Memory B cell (primary cell): Measurements from ENCODE around the gene WDR64.

Experiments
- ATAC-seq: fragments of 150-1000 bp; cut with Tn5 transposase; 2 replicates; pipeline ENCODE4 v1.10.0; 2021; ENCODE audit warnings: low read depth, mild to moderate bottlenecking, moderate library complexity
- DNase-seq, 2 donors: peaks; one replicate each; pipeline ENCODE4 v3.0.0; 2022; ENCODE audit warnings: low spot score in 2 of 2
- H3K27ac Mint-ChIP-seq: one replicate; pipeline ENCODE4 v1.8.0; 2022; ENCODE audit warnings: mild to moderate bottlenecking, moderate library complexity, mixed read lengths
- H3K27me3 Mint-ChIP-seq: one replicate; pipeline ENCODE4 v1.8.0; 2022; ENCODE audit warnings: mixed read lengths
- H3K36me3 Mint-ChIP-seq: one replicate; pipeline ENCODE4 v1.8.0; 2022; ENCODE audit warnings: mild to moderate bottlenecking, mixed read lengths
- H3K4me1 Mint-ChIP-seq: one replicate; pipeline ENCODE4 v1.8.0; 2022; ENCODE audit warnings: mixed read lengths
- H3K4me3 Mint-ChIP-seq: one replicate; pipeline ENCODE4 v1.8.0; 2022; ENCODE audit warnings: mild to moderate bottlenecking, moderate library complexity, mixed read lengths
- H3K9me3 Mint-ChIP-seq: one replicate; pipeline ENCODE4 v1.8.0; 2022; ENCODE audit warnings: mixed read lengths

Gene WDR64

DNA sequence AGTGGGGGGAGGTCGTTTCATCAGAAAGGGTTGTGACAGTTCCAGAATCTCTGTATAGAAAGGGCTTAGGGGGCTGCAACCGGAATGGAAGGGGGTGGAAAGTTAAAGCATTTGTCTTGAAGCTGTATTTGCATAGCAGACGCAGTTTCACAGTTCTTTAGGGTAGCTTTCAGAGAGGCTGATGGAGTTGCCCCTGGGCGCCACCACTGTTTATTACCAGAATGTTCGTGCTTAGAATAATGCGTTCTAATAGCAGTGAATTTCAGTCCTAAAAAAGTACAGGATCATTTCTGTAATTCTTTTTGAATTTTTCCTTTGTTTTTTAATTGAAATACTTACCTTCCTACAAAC, 197.2 kb downstream of the WDR64 start:
- Mint-ChIP-seq H3K9me3 (no peaks in the 10 kb centered on the region), H3K27me3 (no peaks in the 10 kb centered on the region), H3K27ac (no peak overlapping the region), H3K4me1 (peaks cover 10% of the 10 kb centered on the region), H3K4me3 (no peak overlapping the region), H3K36me3 (no peaks in the 10 kb centered on the region)
- ATAC-seq (no peak), DNase-seq (no peak)
